ENCODE measurements around the gene SMARCD2. TPM values are rescaled to one million over a fixed set of nuclear protein-coding genes. Genes with fewer than 3 reads are reported as not detected.

SMARCD2 gene
- polyA plus RNA-seq, 1 donor from 2014 or later = 96.1 TPM

DNA sequence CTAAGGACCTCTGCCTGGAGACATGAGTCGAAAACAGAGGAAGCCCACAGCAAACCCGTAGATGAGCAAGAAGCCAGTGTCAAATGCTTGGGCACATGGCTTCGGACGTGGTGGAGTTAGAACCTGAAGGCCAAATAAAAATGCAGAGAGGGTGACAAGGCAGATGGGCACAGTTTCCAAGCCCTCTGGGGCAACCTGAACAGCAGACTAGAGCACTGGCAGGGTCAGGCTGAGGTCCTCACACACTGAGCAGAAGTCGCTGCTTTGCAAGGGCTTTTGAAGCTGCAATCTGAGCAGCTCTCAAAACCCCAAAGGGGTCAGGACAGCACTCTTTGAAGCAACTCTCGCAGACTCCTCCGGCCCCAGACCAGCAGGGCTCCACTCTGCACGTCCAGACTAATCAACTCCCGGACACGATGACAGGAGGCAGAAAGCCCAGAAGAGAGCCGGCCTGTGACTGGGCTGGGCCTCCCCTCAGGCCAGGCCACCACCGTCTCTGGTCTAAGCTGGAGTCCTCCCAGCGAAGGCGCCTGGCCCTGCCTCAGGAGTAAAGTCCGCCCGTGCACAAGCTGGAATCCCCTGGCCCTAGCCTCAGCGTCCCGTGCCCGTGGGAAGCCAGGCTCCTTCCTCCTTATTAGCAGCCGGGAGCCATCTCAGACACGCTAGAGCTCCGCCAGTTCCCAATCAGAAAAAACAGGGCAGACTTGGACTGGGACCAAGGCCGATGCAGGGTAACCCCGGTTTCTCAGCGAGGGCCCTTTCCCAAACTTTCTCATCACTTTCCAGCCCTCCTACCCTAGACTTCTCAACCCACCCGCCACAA lies 924 bp downstream of the SMARCD2 start:
- Mint-ChIP-seq H3K27me3 (no peaks in the 10 kb centered on the region), H3K4me3 (peak overlapping the region; percentile 89 to 98 (median 96)), H3K4me1 (peaks cover 19 to 40% (median 28%) of the 10 kb centered on the region in 3 donors)

DNA sequence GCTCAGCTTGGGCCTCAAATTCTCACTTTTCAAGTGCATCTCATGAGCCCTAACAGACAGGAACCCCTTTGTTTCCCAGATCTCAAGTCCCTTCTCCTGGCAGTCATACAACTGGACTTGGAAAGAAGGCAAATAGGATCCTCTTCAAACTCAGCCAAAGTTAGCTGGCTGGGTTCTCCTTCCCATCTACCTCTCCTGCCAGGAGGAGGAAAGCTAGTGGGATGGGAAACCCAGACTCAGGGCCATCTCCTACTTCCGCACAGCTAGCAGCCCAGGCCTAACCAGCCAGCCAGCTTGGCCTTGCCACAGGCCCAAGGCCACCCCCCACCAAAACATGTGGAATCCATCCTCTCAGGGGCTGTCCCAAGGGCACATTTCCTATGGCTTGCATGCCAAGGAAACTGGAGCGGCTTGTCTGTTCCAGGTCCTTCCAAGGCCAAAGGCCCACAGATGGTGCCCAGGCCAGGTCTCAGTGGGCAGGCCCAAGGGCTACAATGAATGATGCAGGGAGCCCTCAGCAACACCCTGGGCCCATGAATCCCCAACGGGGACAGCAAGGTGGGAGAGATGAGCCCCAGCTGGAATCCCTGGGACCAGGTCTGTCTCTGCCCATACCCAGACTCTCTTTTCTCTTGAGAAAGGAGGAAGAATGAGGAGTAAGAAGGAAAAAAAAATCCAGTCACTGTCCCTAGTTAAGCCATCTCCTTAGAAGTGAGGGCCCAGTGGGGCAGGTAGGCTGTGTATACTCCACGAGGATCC lies 1.7 kb downstream of the SMARCD2 start:
- no peaks in the 10 kb centered on the region for H3K36me3 Mint-ChIP-seq
- H3K9me3 Mint-ChIP-seq = no peaks in the 10 kb centered on the region
- H3K4me1 Mint-ChIP-seq = peaks cover 19 to 32% (median 28%) of the 10 kb centered on the region in 3 donors
- H3K4me3 Mint-ChIP-seq = peak overlapping the region; percentile 89 to 98 (median 96)
- peak overlapping the region; percentile 89 to 99 (median 98) for H3K27ac Mint-ChIP-seq
- H3K27me3 Mint-ChIP-seq = no peaks in the 10 kb centered on the region

More for the DNA sequence above, 924 bp downstream of the SMARCD2 start:
- Mint-ChIP-seq H3K27ac (peak overlapping the region; percentile 89 to 99 (median 98)), H3K36me3 (no peaks in the 10 kb centered on the region), H3K9me3 (no peaks in the 10 kb centered on the region)

DNA sequence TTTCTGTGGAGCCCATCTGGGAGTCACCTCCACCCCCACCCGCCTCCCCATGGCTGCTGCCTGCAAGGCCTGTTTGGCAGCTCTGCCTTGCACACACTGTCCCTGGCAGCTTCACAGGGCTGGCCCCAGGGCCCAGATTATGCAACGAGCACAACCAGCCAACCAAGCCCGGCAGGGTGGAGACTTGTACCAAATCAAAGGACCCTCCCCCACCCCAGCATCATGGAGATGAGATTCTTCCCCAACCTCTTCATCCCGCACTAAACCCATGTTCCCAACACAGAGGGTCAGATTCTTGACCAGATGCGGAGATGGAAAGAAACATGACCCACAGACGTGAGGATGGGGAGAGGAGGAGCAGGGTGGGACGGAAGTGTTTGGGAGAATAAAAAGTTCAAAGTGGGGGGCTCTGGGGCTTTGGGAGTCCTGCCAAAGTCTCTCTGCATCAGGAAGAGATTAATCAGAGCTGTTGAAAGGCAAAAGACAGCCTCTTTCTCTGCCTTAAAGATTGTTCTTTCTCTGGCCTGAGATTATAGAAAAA lies 3.8 kb downstream of the SMARCD2 start:
- Mint-ChIP-seq H3K27me3 (no peaks in the 10 kb centered on the region), H3K36me3 (peaks cover 1% of the 10 kb centered on the region), H3K4me1 (peaks cover 22 to 30% (median 26%) of the 10 kb centered on the region in 3 donors), H3K4me3 (peak overlapping the region; percentile 48 to 84 (median 77)), H3K27ac (peak overlapping the region; percentile 31 to 76 (median 71)), H3K9me3 (no peaks in the 10 kb centered on the region)

DNA sequence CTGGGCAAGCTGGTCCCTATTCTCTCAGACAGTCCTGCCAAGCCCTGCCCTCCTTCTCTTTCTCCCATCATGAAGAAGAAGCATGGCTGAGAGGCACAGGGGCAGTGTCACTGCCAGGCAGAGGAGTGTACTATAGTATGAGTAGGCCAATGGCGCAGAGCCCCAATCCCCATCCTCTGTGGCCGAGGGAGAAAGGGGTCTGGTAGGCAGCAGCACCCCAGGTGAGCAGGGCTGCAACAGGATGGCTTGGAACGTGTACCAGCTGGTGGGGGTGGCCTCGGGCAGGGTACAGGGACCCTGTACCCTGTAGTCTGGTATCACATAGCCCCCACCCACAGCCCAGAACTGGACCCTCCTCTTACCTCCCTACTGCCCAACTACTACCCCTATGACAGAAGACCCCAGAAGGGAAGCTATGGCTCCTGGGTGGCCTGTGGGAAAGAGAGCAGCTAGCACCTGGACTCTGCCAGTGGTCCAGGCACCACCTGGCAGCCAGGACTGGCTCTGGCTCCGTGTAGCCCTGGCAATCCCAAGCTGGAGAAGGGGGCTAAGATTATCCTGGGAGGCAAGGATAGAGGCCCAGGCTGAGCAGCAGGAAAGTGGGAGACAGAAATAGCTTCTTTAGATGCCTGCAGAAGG lies 4.4 kb downstream of the SMARCD2 start:
- H3K27me3 Mint-ChIP-seq = no peaks in the 10 kb centered on the region
- peaks cover 20 to 28% (median 24%) of the 10 kb centered on the region in 3 donors for H3K4me1 Mint-ChIP-seq
- H3K4me3 Mint-ChIP-seq = peak overlapping the region; percentile 10 to 76 (median 55)
- H3K27ac Mint-ChIP-seq = peak overlapping the region in 1 of 3 donors; percentile 65
- no peaks in the 10 kb centered on the region for H3K9me3 Mint-ChIP-seq
- H3K36me3 Mint-ChIP-seq = peaks cover 1% of the 10 kb centered on the region

DNA sequence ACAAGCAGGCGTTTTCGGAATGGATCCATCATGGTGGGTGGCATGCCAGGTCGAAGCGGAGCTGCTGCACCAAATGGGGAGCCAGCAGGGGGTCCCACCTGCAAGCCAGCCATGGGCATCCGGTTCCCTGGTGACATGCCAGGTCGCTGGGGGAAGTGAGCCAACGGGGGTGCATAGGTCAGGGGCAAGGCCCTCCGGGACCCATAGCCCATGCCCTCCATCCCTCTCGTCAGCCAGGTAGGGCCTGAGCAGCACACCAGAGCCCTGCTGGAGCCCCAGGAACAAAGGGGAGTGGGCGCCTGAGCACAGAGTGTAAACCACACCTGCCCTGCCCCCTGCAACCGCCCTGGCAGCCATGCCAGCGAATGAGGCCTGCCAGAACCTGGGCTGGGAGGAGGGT lies 5.0 kb downstream of the SMARCD2 start:
- Mint-ChIP-seq H3K36me3 (peaks cover 1% of the 10 kb centered on the region), H3K27me3 (no peaks in the 10 kb centered on the region), H3K9me3 (no peaks in the 10 kb centered on the region), H3K4me3 (no peak overlapping the region), H3K27ac (peak overlapping the region in 1 of 3 donors; percentile 83), H3K4me1 (peaks cover 20 to 28% (median 24%) of the 10 kb centered on the region in 3 donors)

DNA sequence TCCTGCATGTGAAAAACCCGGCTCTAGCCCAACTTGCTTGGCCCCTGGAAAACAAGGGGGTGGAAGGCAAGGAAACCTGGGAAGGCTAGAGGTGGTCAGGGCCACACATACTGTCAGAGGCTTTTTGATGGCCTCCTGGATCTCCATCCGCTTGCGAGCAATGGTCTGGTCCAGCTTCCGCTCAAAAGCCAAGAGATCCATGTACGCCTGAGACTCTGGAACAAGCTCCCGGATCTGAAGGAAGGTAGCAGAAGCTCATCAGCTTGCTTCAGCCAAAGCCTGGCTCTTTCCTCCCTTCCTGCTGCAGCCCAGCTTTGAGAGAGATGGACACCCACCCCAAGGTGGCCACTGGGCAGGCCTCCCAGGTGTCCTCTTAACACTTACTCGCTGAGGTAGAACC lies 5.7 kb downstream of the SMARCD2 start:
- Mint-ChIP-seq H3K27ac (peak overlapping the region in 1 of 3 donors; percentile 83), H3K4me3 (no peak overlapping the region), H3K27me3 (no peaks in the 10 kb centered on the region), H3K4me1 (peaks cover 20 to 28% (median 27%) of the 10 kb centered on the region in 3 donors), H3K9me3 (no peaks in the 10 kb centered on the region), H3K36me3 (peaks cover 1% of the 10 kb centered on the region)

DNA sequence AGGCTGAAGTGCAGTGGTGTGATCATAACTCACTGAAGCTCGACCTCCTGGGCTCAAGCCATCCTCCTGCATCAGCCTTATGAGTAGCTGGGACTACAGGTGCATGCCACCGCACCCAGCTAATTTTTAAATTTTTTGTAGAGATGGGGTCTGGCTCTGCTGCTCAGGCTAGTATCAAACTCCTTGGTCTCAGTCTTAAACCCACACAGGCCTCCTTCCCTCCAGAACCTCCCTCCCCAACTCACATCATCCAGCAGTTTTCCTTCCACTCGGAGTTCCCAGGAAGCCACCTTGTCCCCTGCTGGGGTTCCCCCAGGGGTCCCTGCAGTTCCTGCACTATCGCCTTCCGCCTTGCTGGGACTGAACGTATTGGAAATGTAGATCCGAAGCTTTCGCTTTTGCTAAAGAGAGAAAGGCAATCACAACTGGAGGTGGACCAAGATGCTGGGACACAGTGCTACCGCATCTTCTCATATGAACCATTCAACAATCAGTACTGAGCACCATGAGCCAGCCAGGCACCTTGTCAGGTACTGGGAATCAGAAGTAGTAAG lies 7.2 kb downstream of the SMARCD2 start:
- no peaks in the 10 kb centered on the region for H3K9me3 Mint-ChIP-seq
- peaks cover 1% of the 10 kb centered on the region for H3K36me3 Mint-ChIP-seq
- H3K27me3 Mint-ChIP-seq = no peaks in the 10 kb centered on the region
- H3K4me1 Mint-ChIP-seq = peaks cover 15 to 21% (median 20%) of the 10 kb centered on the region in 3 donors
- H3K27ac Mint-ChIP-seq = peak overlapping the region in 2 of 3 donors; percentile 73 to 84
- H3K4me3 Mint-ChIP-seq = peak overlapping the region in 2 of 4 donors; percentile 60 to 87

DNA sequence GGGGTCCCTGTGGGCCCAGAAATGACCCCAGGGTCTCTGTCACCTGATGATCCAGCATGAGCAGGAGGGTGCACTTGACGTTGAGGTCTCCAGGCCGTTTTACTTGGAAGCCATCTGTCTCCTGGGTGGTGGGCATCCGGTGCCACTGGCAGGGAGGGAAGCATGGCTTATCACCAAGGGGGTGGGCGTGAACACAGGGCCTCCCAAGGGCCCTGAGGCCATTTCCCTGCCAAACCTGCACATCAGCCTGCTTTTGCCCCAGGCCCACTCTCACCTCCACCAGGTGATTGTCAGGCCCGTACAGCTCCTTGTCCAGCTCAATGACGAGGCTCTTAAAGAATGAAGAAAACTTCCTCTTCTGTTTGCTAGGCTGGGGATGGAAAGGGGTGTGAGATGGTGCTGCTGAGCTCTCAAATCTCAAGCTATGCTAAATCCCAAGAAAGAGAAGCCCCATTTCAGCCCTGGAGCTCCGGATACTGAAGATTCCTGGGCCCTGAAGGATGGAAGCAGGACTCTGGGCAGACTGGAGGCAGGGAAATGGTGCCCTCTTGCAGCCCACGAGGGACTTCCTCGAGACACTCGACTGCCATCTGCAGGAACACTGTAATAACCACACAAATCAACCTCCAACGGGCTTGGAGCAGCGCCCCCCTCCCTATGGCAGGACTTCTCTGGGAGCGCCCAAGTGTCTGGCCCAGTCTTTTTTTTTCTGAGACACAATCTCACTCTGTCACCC lies 7.9 kb downstream of the SMARCD2 start:
- peaks cover 17 to 24% (median 18%) of the 10 kb centered on the region in 3 donors for H3K4me1 Mint-ChIP-seq
- H3K27me3 Mint-ChIP-seq = no peaks in the 10 kb centered on the region
- H3K36me3 Mint-ChIP-seq = peaks cover 1% of the 10 kb centered on the region
- H3K4me3 Mint-ChIP-seq = peak overlapping the region in 1 of 4 donors; percentile 87
- H3K27ac Mint-ChIP-seq = peak overlapping the region; percentile 59 to 84 (median 73)
- H3K9me3 Mint-ChIP-seq = no peaks in the 10 kb centered on the region

DNA sequence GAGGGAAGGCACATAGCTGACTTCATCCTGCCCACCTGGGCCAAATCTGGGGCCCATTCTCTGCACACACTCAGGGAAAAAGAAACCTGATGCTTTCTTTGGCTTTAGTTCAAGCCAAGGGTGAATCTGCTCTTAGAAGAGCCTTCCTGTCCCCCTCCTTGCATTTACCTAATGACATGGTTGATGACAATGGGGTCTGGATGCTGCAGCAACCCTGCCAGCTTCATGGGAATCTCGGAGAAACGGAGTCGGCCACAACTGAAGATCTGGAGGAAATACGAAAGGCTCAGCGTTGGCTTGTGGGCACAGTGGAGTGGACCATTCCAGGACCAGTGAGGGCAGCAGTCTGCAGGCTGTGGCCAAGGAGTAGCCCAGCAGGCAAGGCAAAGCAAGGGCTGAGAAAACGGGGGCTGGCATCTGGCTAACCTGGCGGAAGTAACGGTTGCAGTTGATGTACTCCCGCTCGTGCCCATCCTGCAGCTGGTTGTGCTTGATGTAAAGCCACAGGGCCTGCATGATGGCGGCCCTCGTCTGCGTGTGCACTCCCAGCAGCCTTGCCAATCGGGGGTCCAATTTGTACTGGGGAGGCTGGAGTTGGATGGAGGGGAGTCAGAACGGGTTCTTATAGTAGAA lies 8.6 kb downstream of the SMARCD2 start:
- H3K4me1 Mint-ChIP-seq = peaks cover 13 to 26% (median 18%) of the 10 kb centered on the region in 3 donors
- H3K27ac Mint-ChIP-seq = peak overlapping the region; percentile 31 to 73 (median 59)
- H3K27me3 Mint-ChIP-seq = no peaks in the 10 kb centered on the region
- peaks cover 1% of the 10 kb centered on the region for H3K36me3 Mint-ChIP-seq
- H3K9me3 Mint-ChIP-seq = no peaks in the 10 kb centered on the region
- peak overlapping the region in 1 of 4 donors; percentile 23 for H3K4me3 Mint-ChIP-seq

DNA sequence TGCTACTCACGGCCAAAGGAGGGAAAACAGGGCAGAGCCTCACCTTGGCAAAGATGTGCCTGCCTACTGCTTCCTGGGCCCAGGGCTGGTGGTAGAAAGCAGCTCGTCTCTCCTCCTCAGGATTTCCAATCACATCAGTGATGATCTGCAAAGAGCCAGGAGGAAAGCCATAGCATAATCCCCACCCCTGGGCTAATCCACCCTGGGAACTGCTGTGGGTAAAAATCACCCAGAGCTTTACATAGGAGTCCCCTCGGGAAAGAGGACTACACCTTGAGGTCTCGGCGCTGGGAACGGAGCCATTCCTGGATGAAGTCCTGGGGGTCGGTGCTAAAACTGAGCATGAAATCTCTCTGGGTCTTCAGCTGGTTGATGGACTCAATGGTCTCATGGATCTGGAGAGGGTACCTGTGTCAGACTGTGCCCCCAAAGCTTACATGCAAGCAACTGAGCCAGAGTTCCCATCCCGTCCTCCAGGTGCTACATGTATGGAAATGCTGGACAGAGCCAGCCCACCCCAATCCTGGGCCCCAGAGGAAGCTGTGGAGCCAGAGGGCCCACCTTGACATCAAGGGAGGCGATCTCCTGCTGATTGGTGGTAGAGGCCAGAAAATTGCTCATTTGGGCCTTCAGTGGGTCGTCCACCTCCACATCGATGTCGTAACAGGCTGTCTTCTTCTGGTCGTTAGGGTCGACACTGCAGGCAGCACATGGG lies 9.3 kb downstream of the SMARCD2 start:
- H3K9me3 Mint-ChIP-seq = no peaks in the 10 kb centered on the region
- peaks cover 15 to 27% (median 20%) of the 10 kb centered on the region in 3 donors for H3K4me1 Mint-ChIP-seq
- H3K27me3 Mint-ChIP-seq = no peaks in the 10 kb centered on the region
- peak overlapping the region in 1 of 3 donors; percentile 84 for H3K27ac Mint-ChIP-seq
- H3K36me3 Mint-ChIP-seq = peaks cover 1% of the 10 kb centered on the region
- peak overlapping the region in 1 of 4 donors; percentile 23 for H3K4me3 Mint-ChIP-seq

DNA sequence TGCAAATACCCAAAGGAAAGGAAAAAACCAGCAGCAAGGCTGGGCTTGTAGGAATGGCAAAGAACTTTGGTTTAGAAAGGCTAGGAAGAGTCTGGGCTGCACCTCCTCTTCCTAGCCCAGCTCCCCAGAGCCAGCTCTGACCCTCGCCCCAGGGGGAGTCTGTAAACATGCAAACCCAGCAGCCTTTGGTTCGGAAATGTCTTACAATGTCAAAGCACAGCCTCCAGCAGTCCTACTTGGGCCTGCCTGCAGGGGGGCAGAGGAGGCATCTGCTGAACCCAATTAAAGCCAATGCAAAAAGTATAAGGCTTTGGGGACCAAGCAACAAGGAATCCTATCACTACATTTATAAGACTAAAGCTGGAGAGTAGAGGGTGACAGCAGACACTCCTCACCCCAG lies 10.0 kb downstream of the SMARCD2 start:
- Mint-ChIP-seq H3K27me3 (no peaks in the 10 kb centered on the region), H3K4me3 (peak overlapping the region in 1 of 4 donors; percentile 79), H3K27ac (peak overlapping the region in 2 of 3 donors; percentile 84), H3K4me1 (peaks cover 21 to 31% (median 24%) of the 10 kb centered on the region in 3 donors), H3K9me3 (no peaks in the 10 kb centered on the region), H3K36me3 (peaks cover 1% of the 10 kb centered on the region)

DNA sequence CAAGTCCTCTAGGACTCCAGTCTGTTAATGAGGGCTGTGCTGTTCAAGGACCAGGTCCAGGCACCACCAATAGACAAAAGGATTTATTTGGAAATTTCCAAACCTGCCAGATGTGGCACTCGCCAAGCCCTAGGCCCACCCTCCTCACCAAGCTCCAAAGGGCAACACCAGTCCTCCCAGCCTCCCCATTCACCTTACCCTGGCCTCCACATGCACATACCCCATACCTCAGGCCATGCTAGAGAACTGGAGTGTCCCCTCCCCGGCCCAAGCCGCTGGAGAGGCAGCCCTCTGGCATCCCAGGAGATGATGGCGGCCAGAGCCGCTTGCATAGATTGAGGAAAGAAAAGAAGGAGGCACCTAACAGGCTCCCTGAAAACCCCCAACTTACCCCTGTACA lies 10.5 kb downstream of the SMARCD2 start:
- H3K4me1 Mint-ChIP-seq = peaks cover 26 to 31% (median 27%) of the 10 kb centered on the region in 3 donors
- H3K9me3 Mint-ChIP-seq = no peaks in the 10 kb centered on the region
- peak overlapping the region in 1 of 4 donors; percentile 79 for H3K4me3 Mint-ChIP-seq
- H3K27ac Mint-ChIP-seq = peak overlapping the region; percentile 71 to 84 (median 84)
- H3K36me3 Mint-ChIP-seq = peaks cover 1% of the 10 kb centered on the region
- H3K27me3 Mint-ChIP-seq = no peaks in the 10 kb centered on the region

DNA sequence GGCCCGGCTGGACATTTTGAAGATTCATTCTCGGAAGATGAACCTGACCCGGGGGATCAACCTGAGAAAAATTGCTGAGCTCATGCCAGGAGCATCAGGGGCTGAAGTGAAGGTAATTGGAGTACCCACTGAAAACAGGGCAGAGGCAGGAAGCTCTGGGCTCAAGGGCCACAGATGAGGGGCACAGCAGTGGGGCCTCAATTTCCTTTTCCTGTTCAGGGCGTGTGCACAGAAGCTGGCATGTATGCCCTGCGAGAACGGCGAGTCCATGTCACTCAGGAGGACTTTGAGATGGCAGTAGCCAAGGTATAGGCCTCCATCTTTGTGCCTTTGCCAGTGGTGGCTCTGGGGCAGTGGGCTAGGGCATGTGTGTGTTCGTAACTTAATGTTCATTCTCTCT lies 11.0 kb downstream of the SMARCD2 start:
- H3K4me3 Mint-ChIP-seq = peak overlapping the region in 1 of 4 donors; percentile 79
- H3K36me3 Mint-ChIP-seq = peaks cover 1% of the 10 kb centered on the region
- H3K4me1 Mint-ChIP-seq = peaks cover 30 to 33% (median 30%) of the 10 kb centered on the region in 3 donors
- H3K27ac Mint-ChIP-seq = peak overlapping the region in 1 of 3 donors; percentile 71
- no peaks in the 10 kb centered on the region for H3K27me3 Mint-ChIP-seq
- no peaks in the 10 kb centered on the region for H3K9me3 Mint-ChIP-seq
